Panc1 (cell line): ENCODE data around the gene AP5Z1. TPM values are rescaled to one million over a fixed set of nuclear protein-coding genes. Genes with fewer than 3 reads are reported as not detected.
A peak's percentile ranks its signal among the peaks of the same experiment; 100 is the strongest.

ENCODE experiments used
- ATAC-seq: fragments of 200-7000 bp; cut with Tn5 transposase; 2 replicates; pipeline ENCODE4 v1.9.1; 2020; ENCODE audit warnings: mild to moderate bottlenecking, moderate library complexity
- BruUV-seq: library from RNA; stranded (reverse); fragments of 400-500 nt; replicated peaks from 2 replicates; lab custom pipeline; 2021; lab: Mats Ljungman, UMichigan
- CTCF ChIA-PET: fragments of 300-600 bp; sonication (Branson Sonifier 250); formaldehyde crosslinking; loops from one replicate; lab custom pipeline; 2022; ENCODE audit warnings: antibody characterized with exemption; lab: Charles Lee
- POLR2A ChIA-PET: fragments of 300-600 bp; sonication (Branson Sonifier 250); formaldehyde crosslinking; loops from one replicate; lab custom pipeline; 2022; ENCODE audit warnings: antibody characterized with exemption; lab: Charles Lee
- DNase-seq: peaks from one replicate; pipeline ENCODE4 v3.0.0-alpha.2; 2010; ENCODE audit warnings: low read depth, low spot score
- H3K27ac ChIP-seq: 2 replicates; pipeline ENCODE4 v1.5.1; 2011; ENCODE audit warnings: mild to moderate bottlenecking, low read length, inconsistent platforms
- H3K27me3 ChIP-seq: fragments of 200-500 bp; sonication (Bioruptor generic); 2 replicates; pipeline ENCODE4 v1.6.0; 2014; ENCODE audit warnings: low read length, inconsistent platforms; ENCODE audit not compliant: control insufficient read depth, insufficient read depth
- H3K36me3 ChIP-seq: fragments of 200-500 bp; sonication (Bioruptor generic); 2 replicates; pipeline ENCODE4 v1.5.1; 2014; ENCODE audit warnings: inconsistent platforms, mild to moderate bottlenecking, low read length, moderate library complexity; ENCODE audit not compliant: control insufficient read depth, insufficient read depth
- H3K4me1 ChIP-seq: 2 replicates; pipeline ENCODE4 v1.5.1; 2011; ENCODE audit warnings: inconsistent platforms, mild to moderate bottlenecking, low read length, moderate library complexity; ENCODE audit not compliant: control insufficient read depth, insufficient read depth
- H3K4me3 ChIP-seq, 2 experiments: 2 replicates each; pipeline ENCODE4 v1.5.1; 2011 to 2012; ENCODE audit warnings: low read depth in 2 of 2, low read length in 2 of 2, mild to moderate bottlenecking in 2 of 2, inconsistent platforms in 1 of 2, moderate library complexity in 1 of 2
- H3K9me3 ChIP-seq: fragments of 200-500 bp; sonication (Bioruptor generic); 2 replicates; pipeline ENCODE4 v1.5.1; 2014; ENCODE audit warnings: low read depth, mild to moderate bottlenecking, inconsistent platforms, low read length, moderate library complexity; ENCODE audit not compliant: control insufficient read depth, insufficient read depth
- POLR2AphosphoS5 ChIP-seq: IDR thresholded peaks from 2 replicates; pipeline ENCODE4 v1.6.1; 2012; ENCODE audit warnings: mild to moderate bottlenecking, low read depth, low read length, moderate library complexity
- SIN3A ChIP-seq: IDR thresholded peaks from 2 replicates; pipeline ENCODE4 v1.6.1; 2012; ENCODE audit warnings: low read depth, mild to moderate bottlenecking, low read length, moderate library complexity, borderline replicate concordance; ENCODE audit not compliant: insufficient read depth
- TCF7L2 ChIP-seq: IDR thresholded peaks from 2 replicates; pipeline ENCODE4 v1.6.1; 2011; ENCODE audit warnings: mild to moderate bottlenecking, low read depth, low read length, inconsistent platforms
- in situ Hi-C: cut with HindIII; loops from 2 replicates; pipeline ENCODE4 v1.10.0; 2016; ENCODE audit warnings: low sequenced_read_pairs, low pct_unique_long_range_greater_than_20kb
- intact Hi-C: fragments of 100-400 bp; cut with micrococcal nuclease; formaldehyde crosslinking; loops from one replicate; pipeline ENCODE4 v1.10.0; 2022; ENCODE audit not compliant: unreplicated experiment
- total RNA-seq: library from RNA; stranded (reverse); gene quantifications from one replicate; pipeline ENCODE4 v1.2.1, GENCODE V29; 2021; ENCODE audit not compliant: unreplicated experiment
- TF ChIP-seq, protein P1 (sequence below), 2 experiments: IDR thresholded peaks; 2 replicates each; pipeline ENCODE4 v1.6.1; 2011 to 2012; ENCODE audit warnings: low read depth in 2 of 2, control low read depth in 1 of 2, low read length in 1 of 2, mild to moderate bottlenecking in 1 of 2, moderate library complexity in 1 of 2; ENCODE audit not compliant: insufficient read depth in 1 of 2
- TF ChIP-seq, protein P2 (sequence below): fragments of 450-650 bp; IDR thresholded peaks from 2 replicates; pipeline ENCODE4 v1.5.1; 2017; ENCODE audit warnings: mild to moderate bottlenecking

AP5Z1 gene
- total RNA-seq, 1 experiment from 2014 or later: 100.0 TPM

DNA sequence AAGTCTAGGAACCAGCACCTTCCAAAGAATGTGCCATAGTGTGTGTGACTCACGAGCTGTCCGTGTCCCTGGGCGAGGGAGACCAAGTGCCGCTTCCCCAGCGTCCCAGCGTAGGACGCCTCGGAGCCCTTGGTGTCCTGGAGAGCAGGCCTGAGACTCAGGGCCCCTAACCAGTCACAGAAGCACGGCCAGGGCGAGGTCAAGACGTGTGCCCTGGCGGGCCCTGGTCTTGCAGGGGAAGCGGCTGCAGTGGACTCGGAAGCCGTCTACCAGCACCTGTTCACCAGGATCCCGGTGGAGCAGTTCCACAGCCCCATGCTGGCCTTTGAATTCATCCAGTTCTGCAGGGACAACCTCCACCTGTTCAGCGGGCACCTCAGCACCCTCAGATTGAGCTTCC lies 10.6 kb downstream of the AP5Z1 start:
- CTCF ChIA-PET: no interaction called here
- ATAC-seq (no peak), DNase-seq (no peak)
- intact Hi-C loops (no loop called here), in situ Hi-C loops (no loop called here)
- Histone ChIP-seq H3K4me3 (no peak overlapping the region), H3K4me1 (no peaks in the 10 kb centered on the region), H3K27me3 (no peaks in the 10 kb centered on the region), H3K9me3 (no peaks in the 10 kb centered on the region), H3K27ac (no peak overlapping the region), H3K36me3 (no peaks in the 10 kb centered on the region; the same call in 1 of the 2 replicates)
- POLR2A ChIA-PET: no interaction called here
- TF ChIP-seq POLR2AphosphoS5 (no peak), TCF7L2 (no peak), SIN3A (no peak)
- TF ChIP-seq, protein P1, sequence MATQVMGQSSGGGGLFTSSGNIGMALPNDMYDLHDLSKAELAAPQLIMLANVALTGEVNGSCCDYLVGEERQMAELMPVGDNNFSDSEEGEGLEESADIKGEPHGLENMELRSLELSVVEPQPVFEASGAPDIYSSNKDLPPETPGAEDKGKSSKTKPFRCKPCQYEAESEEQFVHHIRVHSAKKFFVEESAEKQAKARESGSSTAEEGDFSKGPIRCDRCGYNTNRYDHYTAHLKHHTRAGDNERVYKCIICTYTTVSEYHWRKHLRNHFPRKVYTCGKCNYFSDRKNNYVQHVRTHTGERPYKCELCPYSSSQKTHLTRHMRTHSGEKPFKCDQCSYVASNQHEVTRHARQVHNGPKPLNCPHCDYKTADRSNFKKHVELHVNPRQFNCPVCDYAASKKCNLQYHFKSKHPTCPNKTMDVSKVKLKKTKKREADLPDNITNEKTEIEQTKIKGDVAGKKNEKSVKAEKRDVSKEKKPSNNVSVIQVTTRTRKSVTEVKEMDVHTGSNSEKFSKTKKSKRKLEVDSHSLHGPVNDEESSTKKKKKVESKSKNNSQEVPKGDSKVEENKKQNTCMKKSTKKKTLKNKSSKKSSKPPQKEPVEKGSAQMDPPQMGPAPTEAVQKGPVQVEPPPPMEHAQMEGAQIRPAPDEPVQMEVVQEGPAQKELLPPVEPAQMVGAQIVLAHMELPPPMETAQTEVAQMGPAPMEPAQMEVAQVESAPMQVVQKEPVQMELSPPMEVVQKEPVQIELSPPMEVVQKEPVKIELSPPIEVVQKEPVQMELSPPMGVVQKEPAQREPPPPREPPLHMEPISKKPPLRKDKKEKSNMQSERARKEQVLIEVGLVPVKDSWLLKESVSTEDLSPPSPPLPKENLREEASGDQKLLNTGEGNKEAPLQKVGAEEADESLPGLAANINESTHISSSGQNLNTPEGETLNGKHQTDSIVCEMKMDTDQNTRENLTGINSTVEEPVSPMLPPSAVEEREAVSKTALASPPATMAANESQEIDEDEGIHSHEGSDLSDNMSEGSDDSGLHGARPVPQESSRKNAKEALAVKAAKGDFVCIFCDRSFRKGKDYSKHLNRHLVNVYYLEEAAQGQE (IDR thresholded peaks at IDR 0.05; ENCODE audit: insufficient read depth in 1 of 2, low read depth in 2 of 2, low read length in 1 of 2): no peak
- TF ChIP-seq, protein P2, sequence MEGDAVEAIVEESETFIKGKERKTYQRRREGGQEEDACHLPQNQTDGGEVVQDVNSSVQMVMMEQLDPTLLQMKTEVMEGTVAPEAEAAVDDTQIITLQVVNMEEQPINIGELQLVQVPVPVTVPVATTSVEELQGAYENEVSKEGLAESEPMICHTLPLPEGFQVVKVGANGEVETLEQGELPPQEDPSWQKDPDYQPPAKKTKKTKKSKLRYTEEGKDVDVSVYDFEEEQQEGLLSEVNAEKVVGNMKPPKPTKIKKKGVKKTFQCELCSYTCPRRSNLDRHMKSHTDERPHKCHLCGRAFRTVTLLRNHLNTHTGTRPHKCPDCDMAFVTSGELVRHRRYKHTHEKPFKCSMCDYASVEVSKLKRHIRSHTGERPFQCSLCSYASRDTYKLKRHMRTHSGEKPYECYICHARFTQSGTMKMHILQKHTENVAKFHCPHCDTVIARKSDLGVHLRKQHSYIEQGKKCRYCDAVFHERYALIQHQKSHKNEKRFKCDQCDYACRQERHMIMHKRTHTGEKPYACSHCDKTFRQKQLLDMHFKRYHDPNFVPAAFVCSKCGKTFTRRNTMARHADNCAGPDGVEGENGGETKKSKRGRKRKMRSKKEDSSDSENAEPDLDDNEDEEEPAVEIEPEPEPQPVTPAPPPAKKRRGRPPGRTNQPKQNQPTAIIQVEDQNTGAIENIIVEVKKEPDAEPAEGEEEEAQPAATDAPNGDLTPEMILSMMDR: no peak
- BruUV-seq: TSS peak; percentile 71

DNA sequence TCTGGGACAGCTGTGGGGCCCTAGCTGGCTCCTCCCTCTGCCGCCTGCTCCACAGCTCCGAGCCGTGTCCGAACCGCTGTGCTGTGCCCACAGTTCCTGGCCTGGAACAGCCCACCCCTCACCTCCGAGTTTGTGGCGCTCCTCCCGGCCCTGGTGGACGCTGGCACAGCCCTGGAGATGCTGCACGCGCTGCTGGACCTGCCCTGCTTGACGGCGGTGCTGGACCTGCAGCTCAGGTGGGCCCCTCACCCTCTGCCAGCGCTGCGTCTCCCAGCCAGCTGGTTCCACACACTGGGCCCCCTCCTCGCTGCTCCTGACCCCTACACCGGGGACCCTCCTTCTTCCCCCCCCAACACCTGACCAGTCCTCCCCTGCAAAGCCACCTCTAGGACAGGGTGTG lies 12.1 kb downstream of the AP5Z1 start:
- in situ Hi-C loops: no loop called here
- POLR2A ChIA-PET: no interaction called here
- no peaks in the 10 kb centered on the region; the same call in 1 of the 2 replicates for H3K36me3 ChIP-seq
- no peaks in the 10 kb centered on the region for H3K9me3 ChIP-seq
- TF ChIP-seq SIN3A (no peak), POLR2AphosphoS5 (no peak), TCF7L2 (no peak)
- TF ChIP-seq, protein P2: no peak
- TF ChIP-seq, protein P1 (IDR thresholded peaks at IDR 0.05; ENCODE audit: insufficient read depth in 1 of 2, low read depth in 2 of 2, low read length in 1 of 2): no peak
- no TSS peak for BruUV-seq
- ATAC-seq (no peak), DNase-seq (no peak)
- H3K4me3 ChIP-seq: no peak overlapping the region
- H3K4me1 ChIP-seq: no peaks in the 10 kb centered on the region
- H3K27me3 ChIP-seq: no peaks in the 10 kb centered on the region
- H3K27ac ChIP-seq: no peak overlapping the region
- CTCF ChIA-PET: no interaction called here
- intact Hi-C loops: no loop called here
